Activated CD8-positive, alpha-beta T cell treated with anti-CD3 and anti-CD28 coated beads for 36 hours (primary cell): ENCODE data around the gene MTA1. TPM values are rescaled to one million over a fixed set of nuclear protein-coding genes. Genes with fewer than 3 reads are reported as not detected.

ENCODE experiments used
- ATAC-seq: fragments of 200-7000 bp; cut with Tn5 transposase; one replicate; pipeline ENCODE4 v1.10.0; 2021; ENCODE audit warnings: mild to moderate bottlenecking, moderate library complexity
- CTCF ChIA-PET: fragments of 350-600 bp; sonication (Branson Sonifier 250); formaldehyde crosslinking; loops from one replicate; lab custom pipeline; 2021; ENCODE audit warnings: antibody characterized with exemption; lab: Charles Lee
- POLR2A ChIA-PET: fragments of 350-600 bp; sonication (Branson Sonifier 250); formaldehyde crosslinking; loops from one replicate; lab custom pipeline; 2021; ENCODE audit warnings: antibody characterized with exemption; lab: Charles Lee
- DNase-seq: peaks from one replicate; pipeline ENCODE4 v3.0.0-alpha.2; 2020
- H3K27ac Mint-ChIP-seq: one replicate; pipeline ENCODE4 v1.8.0; 2021; ENCODE audit warnings: mild to moderate bottlenecking, mixed read lengths
- H3K27me3 Mint-ChIP-seq: one replicate; pipeline ENCODE4 v1.8.0; 2021; ENCODE audit warnings: mixed read lengths
- H3K36me3 Mint-ChIP-seq: one replicate; pipeline ENCODE4 v1.8.0; 2021; ENCODE audit warnings: low read depth, mixed read lengths
- H3K4me1 Mint-ChIP-seq: one replicate; pipeline ENCODE4 v1.8.0; 2021; ENCODE audit warnings: low read depth, mixed read lengths
- H3K4me3 Mint-ChIP-seq: one replicate; pipeline ENCODE4 v1.8.0; 2021; ENCODE audit warnings: mild to moderate bottlenecking, moderate library complexity, mixed read lengths
- H3K9me3 Mint-ChIP-seq: one replicate; pipeline ENCODE4 v1.8.0; 2021; ENCODE audit warnings: mixed read lengths
- intact Hi-C: fragments of 100-400 bp; cut with micrococcal nuclease; formaldehyde crosslinking; loops from one replicate; pipeline ENCODE4 v1.10.0; 2022
- total RNA-seq, 2 experiments: library from RNA; stranded (reverse); gene quantifications; one replicate each; pipeline ENCODE4 v1.2.3, GENCODE V29; 2021
- TF ChIP-seq, protein P1 (sequence below): fragments of 200-600 bp; IDR thresholded peaks from one replicate; pipeline ENCODE4 v1.8.0; 2022; ENCODE audit warnings: antibody characterized with exemption, mild to moderate bottlenecking

MTA1 gene
- total RNA-seq, 2 experiments from 2014 or later = 133 to 140 TPM

- TF ChIP-seq, protein P1, sequence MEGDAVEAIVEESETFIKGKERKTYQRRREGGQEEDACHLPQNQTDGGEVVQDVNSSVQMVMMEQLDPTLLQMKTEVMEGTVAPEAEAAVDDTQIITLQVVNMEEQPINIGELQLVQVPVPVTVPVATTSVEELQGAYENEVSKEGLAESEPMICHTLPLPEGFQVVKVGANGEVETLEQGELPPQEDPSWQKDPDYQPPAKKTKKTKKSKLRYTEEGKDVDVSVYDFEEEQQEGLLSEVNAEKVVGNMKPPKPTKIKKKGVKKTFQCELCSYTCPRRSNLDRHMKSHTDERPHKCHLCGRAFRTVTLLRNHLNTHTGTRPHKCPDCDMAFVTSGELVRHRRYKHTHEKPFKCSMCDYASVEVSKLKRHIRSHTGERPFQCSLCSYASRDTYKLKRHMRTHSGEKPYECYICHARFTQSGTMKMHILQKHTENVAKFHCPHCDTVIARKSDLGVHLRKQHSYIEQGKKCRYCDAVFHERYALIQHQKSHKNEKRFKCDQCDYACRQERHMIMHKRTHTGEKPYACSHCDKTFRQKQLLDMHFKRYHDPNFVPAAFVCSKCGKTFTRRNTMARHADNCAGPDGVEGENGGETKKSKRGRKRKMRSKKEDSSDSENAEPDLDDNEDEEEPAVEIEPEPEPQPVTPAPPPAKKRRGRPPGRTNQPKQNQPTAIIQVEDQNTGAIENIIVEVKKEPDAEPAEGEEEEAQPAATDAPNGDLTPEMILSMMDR = no peak
- ATAC-seq (no peak), DNase-seq (no peak)
- Mint-ChIP-seq H3K4me3 (no peak overlapping the region), H3K36me3 (no peaks in the 10 kb centered on the region), H3K27ac (no peak overlapping the region), H3K4me1 (peaks cover 9% of the 10 kb centered on the region), H3K9me3 (no peaks in the 10 kb centered on the region), H3K27me3 (no peaks in the 10 kb centered on the region)
- intact Hi-C loops = loop anchor here (10.0 kb wide), 1 partner anchor 67 kb away; no protein-coding TSS in a partner anchor
- CTCF ChIA-PET = no interaction called here
- POLR2A ChIA-PET = no interaction called here
These were observed 42.0 kb upstream of the MTA1 start for GRCh38 chr14:105377555-105378182.

GRCh38 chr14:105378199-105378598 lies 41.4 kb upstream of the MTA1 start:
- no peaks in the 10 kb centered on the region for H3K27me3 Mint-ChIP-seq
- ATAC-seq (no peak), DNase-seq (no peak)
- H3K36me3 Mint-ChIP-seq = no peaks in the 10 kb centered on the region
- no peak overlapping the region for H3K4me3 Mint-ChIP-seq
- CTCF ChIA-PET = interaction anchor here (0.9 kb wide), 1 partner anchor 103 kb away, joined by 3 read pairs; no protein-coding TSS in a partner anchor
- TF ChIP-seq, protein P1 = no peak
- no peaks in the 10 kb centered on the region for H3K9me3 Mint-ChIP-seq
- H3K27ac Mint-ChIP-seq = no peak overlapping the region
- POLR2A ChIA-PET = no interaction called here
- H3K4me1 Mint-ChIP-seq = peaks cover 9% of the 10 kb centered on the region
- intact Hi-C loops = loop anchor here (10.0 kb wide), 1 partner anchor 67 kb away; no protein-coding TSS in a partner anchor

- intact Hi-C loops = loop anchor here (10.0 kb wide), 1 partner anchor 66 kb away; no protein-coding TSS in a partner anchor
- H3K4me3 Mint-ChIP-seq = no peak overlapping the region
- H3K36me3 Mint-ChIP-seq = no peaks in the 10 kb centered on the region
- H3K27ac Mint-ChIP-seq = no peak overlapping the region
- H3K4me1 Mint-ChIP-seq = peaks cover 9% of the 10 kb centered on the region
- no peaks in the 10 kb centered on the region for H3K27me3 Mint-ChIP-seq
- ATAC-seq (no peak), DNase-seq (no peak)
- TF ChIP-seq, protein P1 = no peak
- H3K9me3 Mint-ChIP-seq = no peaks in the 10 kb centered on the region
- ChIA-PET POLR2A (no interaction called here), CTCF (interaction anchor here (0.9 to 1.0 kb wide), 2 partner anchors 9 to 102 kb away, joined by 3 read pairs; no protein-coding TSS in a partner anchor)
These were observed 40.5 kb upstream of the MTA1 start for GRCh38 chr14:105378873-105379685.

DNA sequence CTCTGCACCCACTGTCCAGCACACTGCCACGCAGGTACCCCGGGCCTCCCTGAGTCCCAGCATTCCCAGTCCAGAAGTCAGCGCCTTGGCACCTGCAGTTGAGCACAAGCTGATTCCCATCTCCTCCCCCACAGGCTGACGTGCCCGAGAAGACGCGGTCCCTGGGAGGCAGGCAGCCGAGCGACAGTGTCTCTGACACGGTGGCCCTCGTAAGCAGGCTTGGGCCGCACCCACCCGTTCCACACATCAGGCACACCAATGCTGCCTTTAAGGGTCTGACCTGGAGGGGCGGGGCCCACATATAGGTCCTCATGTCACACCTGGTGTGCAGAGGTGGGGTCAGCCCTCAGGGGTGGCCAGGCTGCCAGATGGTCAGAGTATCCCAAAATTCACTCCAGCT lies 39.7 kb upstream of the MTA1 start:
- Mint-ChIP-seq H3K4me1 (peaks cover 9% of the 10 kb centered on the region), H3K36me3 (no peaks in the 10 kb centered on the region), H3K27ac (no peak overlapping the region), H3K9me3 (no peaks in the 10 kb centered on the region), H3K4me3 (no peak overlapping the region), H3K27me3 (no peaks in the 10 kb centered on the region)
- DNase-seq (no peak), ATAC-seq (no peak)
- CTCF ChIA-PET = interaction anchor here (1.0 kb wide), 1 partner anchor 10 kb away, joined by 3 read pairs; no protein-coding TSS in a partner anchor
- intact Hi-C loops = loop anchor here (10.0 kb wide), 1 partner anchor 65 kb away; no protein-coding TSS in a partner anchor
- TF ChIP-seq, protein P1 = no peak
- POLR2A ChIA-PET = no interaction called here
